Caco-2 (cell line): ENCODE data around the gene RNFT2. TPM values are rescaled to one million over a fixed set of nuclear protein-coding genes. Genes with fewer than 3 reads are reported as not detected.

Experiments
- BruUV-seq: library from RNA; stranded (reverse); fragments of 400-500 nt; replicated peaks from 2 replicates; lab custom pipeline; 2021; lab: Mats Ljungman, UMichigan
- CTCF ChIA-PET: fragments of 300-600 bp; sonication (Branson Sonifier 250); formaldehyde crosslinking; loops from one replicate; lab custom pipeline; 2022; ENCODE audit warnings: antibody characterized with exemption; lab: Charles Lee
- POLR2A ChIA-PET: fragments of 300-600 bp; sonication (Branson Sonifier 250); formaldehyde crosslinking; loops from one replicate; lab custom pipeline; 2022; ENCODE audit warnings: antibody characterized with exemption; lab: Charles Lee
- DNase-seq, 2 experiments: peaks; one replicate each; pipeline versions ENCODE4 v3.0.0 to v3.0.0-alpha.2; 2020 to 2022
- H3K27me3 ChIP-seq: replicated peaks from 2 replicates; pipeline ENCODE4 v1.6.0; 2011; ENCODE audit warnings: low read length; ENCODE audit not compliant: control insufficient read depth, insufficient read depth
- H3K36me3 ChIP-seq: 2 replicates; pipeline ENCODE4 v1.5.1; 2011; ENCODE audit warnings: low read length; ENCODE audit not compliant: control insufficient read depth, insufficient read depth
- H3K4me1 ChIP-seq: fragments of 250-450 bp; sonication (Bioruptor Pico); 2 replicates; pipeline ENCODE4 v1.5.1; 2020; ENCODE audit warnings: mild to moderate bottlenecking
- H3K4me3 ChIP-seq: 2 replicates; pipeline ENCODE4 v1.5.1; 2011; ENCODE audit warnings: low read depth, mild to moderate bottlenecking, control low read depth, low read length
- H3K9me3 ChIP-seq: fragments of 250-450 bp; sonication (Bioruptor Pico); 2 replicates; pipeline ENCODE4 v1.5.1; 2020; ENCODE audit warnings: mild to moderate bottlenecking, moderate library complexity
- H3K27ac Mint-ChIP-seq: one replicate; pipeline ENCODE4 v1.8.0; 2022; ENCODE audit warnings: mixed read lengths; ENCODE audit not compliant: unreplicated experiment
- H3K27me3 Mint-ChIP-seq: one replicate; pipeline ENCODE4 v1.8.0; 2022; ENCODE audit warnings: mixed read lengths; ENCODE audit not compliant: insufficient read depth, unreplicated experiment
- H3K36me3 Mint-ChIP-seq: one replicate; pipeline ENCODE4 v1.8.0; 2022; ENCODE audit warnings: mild to moderate bottlenecking, mixed read lengths; ENCODE audit not compliant: insufficient read depth, unreplicated experiment
- H3K4me1 Mint-ChIP-seq: one replicate; pipeline ENCODE4 v1.8.0; 2022; ENCODE audit warnings: low read depth, mixed read lengths; ENCODE audit not compliant: unreplicated experiment
- H3K4me3 Mint-ChIP-seq: one replicate; pipeline ENCODE4 v1.8.0; 2022; ENCODE audit warnings: mild to moderate bottlenecking, moderate library complexity, mixed read lengths; ENCODE audit not compliant: unreplicated experiment
- H3K9me3 Mint-ChIP-seq: one replicate; pipeline ENCODE4 v1.8.0; 2022; ENCODE audit warnings: mixed read lengths; ENCODE audit not compliant: unreplicated experiment
- CTCF ChIP-seq, 2 experiments: fragments of 200-600 bp in 1 of 2; IDR thresholded peaks; 1 replicate in 1 of 2; 2 replicates in 1 of 2; pipeline versions ENCODE4 v1.5.1 to v1.8.0; 2011 to 2022; ENCODE audit warnings: antibody characterized with exemption in 1 of 2, control low read depth in 1 of 2, inconsistent platforms in 1 of 2, low read depth in 1 of 2, low read length in 1 of 2, mild to moderate bottlenecking in 1 of 2, moderate library complexity in 1 of 2; ENCODE audit not compliant: insufficient read depth in 1 of 2, severe bottlenecking in 1 of 2, unreplicated experiment in 1 of 2
- intact Hi-C: fragments of 100-400 bp; cut with micrococcal nuclease; formaldehyde crosslinking; loops from one replicate; pipeline ENCODE4 v1.10.0; 2022; ENCODE audit not compliant: unreplicated experiment
- total RNA-seq: library from RNA; stranded (reverse); gene quantifications from 2 replicates; pipeline ENCODE4 v1.2.3, GENCODE V29; 2022

The RNFT2 gene
- total RNA-seq, 1 experiment from 2014 or later = 11.6 TPM

- POLR2A ChIA-PET = no interaction called here
- H3K4me3 ChIP-seq = no peak overlapping the region
- H3K36me3 ChIP-seq = no peaks in the 10 kb centered on the region
- intact Hi-C loops = no loop called here
- no peak for DNase-seq
- no peaks in the 10 kb centered on the region for H3K36me3 Mint-ChIP-seq
- no peaks in the 10 kb centered on the region for H3K27me3 ChIP-seq
- no peak overlapping the region for H3K4me3 Mint-ChIP-seq
- BruUV-seq = no TSS peak
- no peaks in the 10 kb centered on the region for H3K4me1 ChIP-seq
- no peaks in the 10 kb centered on the region for H3K9me3 Mint-ChIP-seq
- no peak for TF ChIP-seq CTCF (IDR thresholded peaks at IDR 0.05; ENCODE audit: insufficient read depth in 1 of 2, low read depth in 1 of 2, low read length in 1 of 2, severe bottlenecking in 1 of 2, unreplicated experiment in 1 of 2)
- H3K9me3 ChIP-seq = no peaks in the 10 kb centered on the region
- H3K27me3 Mint-ChIP-seq = no peaks in the 10 kb centered on the region
- CTCF ChIA-PET = interaction anchor here (0.6 kb wide), 1 partner anchor 80 kb away, joined by 5 read pairs; no protein-coding TSS in a partner anchor
- H3K27ac Mint-ChIP-seq = no peak overlapping the region
- no peaks in the 10 kb centered on the region for H3K4me1 Mint-ChIP-seq
Observed at GRCh38 chr12:116806845-116807440, 68.8 kb downstream of the RNFT2 start.

- Histone ChIP-seq H3K36me3 (no peaks in the 10 kb centered on the region), H3K27me3 (no peaks in the 10 kb centered on the region), H3K4me3 (no peak overlapping the region), H3K9me3 (no peaks in the 10 kb centered on the region), H3K4me1 (no peaks in the 10 kb centered on the region)
- ChIA-PET POLR2A (no interaction called here), CTCF (no interaction called here)
- no peak for DNase-seq
- H3K36me3 Mint-ChIP-seq = no peaks in the 10 kb centered on the region
- no peak overlapping the region for H3K4me3 Mint-ChIP-seq
- H3K9me3 Mint-ChIP-seq = no peaks in the 10 kb centered on the region
- no peak overlapping the region for H3K27ac Mint-ChIP-seq
- intact Hi-C loops = no loop called here
- TF ChIP-seq CTCF (IDR thresholded peaks at IDR 0.05; ENCODE audit: insufficient read depth in 1 of 2, low read depth in 1 of 2, low read length in 1 of 2, severe bottlenecking in 1 of 2, unreplicated experiment in 1 of 2) = no peak
- H3K27me3 Mint-ChIP-seq = no peaks in the 10 kb centered on the region
- no peaks in the 10 kb centered on the region for H3K4me1 Mint-ChIP-seq
- BruUV-seq = no TSS peak
Observed at GRCh38 chr12:116807546-116807945, 69.4 kb downstream of the RNFT2 start.

GRCh38 chr12:116808113-116809105 lies 70.3 kb downstream of the RNFT2 start:
- POLR2A ChIA-PET = no interaction called here
- CTCF ChIA-PET = no interaction called here

More at GRCh38 chr12:116808113-116809105, 70.3 kb downstream of the RNFT2 start:
- intact Hi-C loops = no loop called here
- Mint-ChIP-seq H3K27ac (no peak overlapping the region), H3K4me1 (no peaks in the 10 kb centered on the region), H3K27me3 (no peaks in the 10 kb centered on the region), H3K9me3 (no peaks in the 10 kb centered on the region), H3K36me3 (no peaks in the 10 kb centered on the region), H3K4me3 (no peak overlapping the region)
- no peaks in the 10 kb centered on the region for H3K27me3 ChIP-seq
- BruUV-seq = no TSS peak
- H3K4me1 ChIP-seq = no peaks in the 10 kb centered on the region
- DNase-seq = no peak
- no peaks in the 10 kb centered on the region for H3K36me3 ChIP-seq
- no peak overlapping the region for H3K4me3 ChIP-seq
- H3K9me3 ChIP-seq = no peaks in the 10 kb centered on the region
- TF ChIP-seq CTCF (IDR thresholded peaks at IDR 0.05; ENCODE audit: insufficient read depth in 1 of 2, low read depth in 1 of 2, low read length in 1 of 2, severe bottlenecking in 1 of 2, unreplicated experiment in 1 of 2) = no peak
